Adrenal gland (tissue), 12 donors: Measurements from ENCODE around the gene CHCHD4. TPM values are rescaled to one million over a fixed set of nuclear protein-coding genes. Genes with fewer than 3 reads are reported as not detected.

Source experiments
- DNase-seq, 7 donors: peaks; one replicate each; pipeline ENCODE4 v3.0.0-alpha.2; 2019 to 2020
- H3K27ac ChIP-seq, 5 donors: fragments of 200-600 bp; sonication (generic) in 4 of 5; 1 replicate in 3 of 5; 2 replicates in 2 of 5; pipeline versions ENCODE4 v1.5.1 to v1.8.0; 2016 to 2020; ENCODE audit warnings: mild to moderate bottlenecking in 1 of 5
- H3K27me3 ChIP-seq: fragments of 200-600 bp; 2 replicates; pipeline ENCODE4 v1.8.0; 2021
- H3K36me3 ChIP-seq, 2 donors: fragments of 200-600 bp; replicated peaks in 1 of 2; 1 replicate in 1 of 2; 2 replicates in 1 of 2; pipeline versions ENCODE4 v1.5.1 to v1.8.0; 2018 to 2022
- H3K4me1 ChIP-seq, 2 donors: fragments of 200-600 bp; replicated peaks in 1 of 2; 1 replicate in 1 of 2; 2 replicates in 1 of 2; pipeline versions ENCODE4 v1.5.1 to v1.8.0; 2018 to 2021
- H3K4me3 ChIP-seq, 4 donors: fragments of 200-600 bp; sonication (generic) in 3 of 4; one replicate each; pipeline ENCODE4 v1.5.1; 2016 to 2018
- H3K9me3 ChIP-seq, 3 donors: fragments of 200-600 bp; sonication (generic) in 1 of 3; replicated peaks in 1 of 3; 1 replicate in 2 of 3; 2 replicates in 1 of 3; pipeline versions ENCODE4 v1.5.1 to v1.8.0; 2016 to 2021
- POLR2A ChIP-seq, 2 donors: fragments of 450-650 bp; IDR thresholded peaks; one replicate each; pipeline ENCODE4 v1.6.1; 2017; ENCODE audit warnings: antibody characterized with exemption in 2 of 2, mild to moderate bottlenecking in 2 of 2, moderate library complexity in 1 of 2
- WGBS, 4 donors: extraction: QIAGEN DNeasy Blood & Tissue Kit in 2 of 4; methylation state at CpG; one replicate each; pipeline versions ENCODE4 v1.1.5 to v1.1.7; 2013 to 2017; 5-methylcytosine and 5-hydroxymethylcytosine counted together
- intact Hi-C, 2 donors: fragments of 100-400 bp; cut with DNase I; formaldehyde crosslinking; loops; one replicate each; pipeline versions ENCODE4 v1.14.1 to v1.15.0; 2022 to 2023
- polyA plus RNA-seq, 3 donors: library from polyadenylated mRNA; stranded (reverse); fragments of 200-250 nt in 2 of 3; fragments of 350-450 nt in 1 of 3; fragmentation: Illumina TruSeq in 1 of 3; extraction: RNeasy Lipid Tissue Mini Kit (QIAGEN cat#74804) in 1 of 3; gene quantifications; one replicate each; pipeline ENCODE4 v1.2.3, GENCODE V29; 2013 to 2014
- total RNA-seq, 9 donors: library from RNA; depleted of rRNA in 4 of 9; stranded (reverse); fragments of >200 nt in 4 of 9; fragments of 120-200 nt in 1 of 9; fragmentation: NEBNext Ultra II Directional in 1 of 9; extraction: Animal tissue kit (Norgen Biotek cat#: 25700) in 1 of 9; gene quantifications; one replicate each; pipeline versions ENCODE4 v1.1.0 to v1.2.4, GENCODE V29; 2013 to 2023
- TF ChIP-seq, protein P1 (sequence below), 6 experiments: fragments of 450-650 bp in 4 of 6; fragments of 200-600 bp in 2 of 6; sonication (generic) in 1 of 6; IDR thresholded peaks; 1 replicate in 5 of 6; 2 replicates in 1 of 6; pipeline versions ENCODE4 v1.5.1 to v1.8.0; 2016 to 2021; ENCODE audit warnings: antibody characterized with exemption in 6 of 6, mild to moderate bottlenecking in 2 of 6, moderate library complexity in 1 of 6
- donor health status: healthy with polysubstance abuse.
- donor health status: Bipolar disorder and iron deficiency.
- donor health status: DM: yes; HTN: yes; CAD: no.
- donor health status: DM: no; HTN: no; CAD: no.
- donor health status: DM: no; HTN: no; CAD: no.
- donor health status: DM: yes; HTN: yes; CAD: no.

Gene CHCHD4
- total and polyA plus RNA-seq, 12 donors: 10.1 to 39.0 (median 17.6) TPM

- DNase-seq: peak in 5 of 7 donors; percentile 51 to 68 (median 53)
- peaks cover 0 to 11% of the 10 kb centered on the region in 2 donors for H3K4me1 ChIP-seq
- H3K9me3 ChIP-seq: no peaks in the 10 kb centered on the region
- peak overlapping the region in 2 of 5 donors; percentile 18 to 44 for H3K27ac ChIP-seq
- H3K4me3 ChIP-seq: no peak overlapping the region
- TF ChIP-seq, protein P1, sequence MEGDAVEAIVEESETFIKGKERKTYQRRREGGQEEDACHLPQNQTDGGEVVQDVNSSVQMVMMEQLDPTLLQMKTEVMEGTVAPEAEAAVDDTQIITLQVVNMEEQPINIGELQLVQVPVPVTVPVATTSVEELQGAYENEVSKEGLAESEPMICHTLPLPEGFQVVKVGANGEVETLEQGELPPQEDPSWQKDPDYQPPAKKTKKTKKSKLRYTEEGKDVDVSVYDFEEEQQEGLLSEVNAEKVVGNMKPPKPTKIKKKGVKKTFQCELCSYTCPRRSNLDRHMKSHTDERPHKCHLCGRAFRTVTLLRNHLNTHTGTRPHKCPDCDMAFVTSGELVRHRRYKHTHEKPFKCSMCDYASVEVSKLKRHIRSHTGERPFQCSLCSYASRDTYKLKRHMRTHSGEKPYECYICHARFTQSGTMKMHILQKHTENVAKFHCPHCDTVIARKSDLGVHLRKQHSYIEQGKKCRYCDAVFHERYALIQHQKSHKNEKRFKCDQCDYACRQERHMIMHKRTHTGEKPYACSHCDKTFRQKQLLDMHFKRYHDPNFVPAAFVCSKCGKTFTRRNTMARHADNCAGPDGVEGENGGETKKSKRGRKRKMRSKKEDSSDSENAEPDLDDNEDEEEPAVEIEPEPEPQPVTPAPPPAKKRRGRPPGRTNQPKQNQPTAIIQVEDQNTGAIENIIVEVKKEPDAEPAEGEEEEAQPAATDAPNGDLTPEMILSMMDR (IDR thresholded peaks at IDR 0.05): no peak
- 60 to 82% (median 74%) methylated on average over 5 to 6 of the region's 6 CpGs for WGBS, 4 donors
- H3K36me3 ChIP-seq: peaks cover 0 to 94% of the 10 kb centered on the region in 2 donors
- intact Hi-C loops: no loop called here
- no peaks in the 10 kb centered on the region for H3K27me3 ChIP-seq
These were observed 9.6 kb upstream of the CHCHD4 start for GRCh38 chr3:14134291-14134690.

GRCh38 chr3:14133876-14134275 is 9.2 kb upstream of the CHCHD4 start:
- H3K4me3 ChIP-seq: no peak overlapping the region
- 93 to 100% (median 97%) methylated on average over 1 to 5 of the region's 5 CpGs for WGBS, 4 donors
- DNase-seq: peak in 1 of 7 donors; percentile 33
- no peak for TF ChIP-seq POLR2A (IDR thresholded peaks at IDR 0.05)
- TF ChIP-seq, protein P1 (IDR thresholded peaks at IDR 0.05): no peak
- peak overlapping the region in 2 of 5 donors; percentile 18 to 44 for H3K27ac ChIP-seq
- H3K36me3 ChIP-seq: peaks cover 0 to 90% of the 10 kb centered on the region in 2 donors
- peaks cover 0 to 11% of the 10 kb centered on the region in 2 donors for H3K4me1 ChIP-seq
- no peaks in the 10 kb centered on the region for H3K27me3 ChIP-seq
- no peaks in the 10 kb centered on the region for H3K9me3 ChIP-seq
- intact Hi-C loops: no loop called here

GRCh38 chr3:14133188-14133800 is 8.6 kb upstream of the CHCHD4 start:
- H3K4me3 ChIP-seq: no peak overlapping the region
- H3K9me3 ChIP-seq: no peaks in the 10 kb centered on the region
- H3K27me3 ChIP-seq: no peaks in the 10 kb centered on the region
- intact Hi-C loops: no loop called here
- no peak for DNase-seq
- H3K36me3 ChIP-seq: peaks cover 0 to 84% of the 10 kb centered on the region in 2 donors
- peak overlapping the region in 2 of 5 donors; percentile 18 to 44 for H3K27ac ChIP-seq
- peaks cover 0 to 11% of the 10 kb centered on the region in 2 donors for H3K4me1 ChIP-seq
- WGBS, 4 donors: 91 to 96% (median 93%) methylated on average over 5 to 10 of the region's 10 CpGs
- TF ChIP-seq POLR2A (IDR thresholded peaks at IDR 0.05): no peak

GRCh38 chr3:14132689-14133088 is 8.0 kb upstream of the CHCHD4 start:
- Histone ChIP-seq H3K27me3 (no peaks in the 10 kb centered on the region), H3K4me1 (peaks cover 0 to 11% of the 10 kb centered on the region in 2 donors), H3K27ac (no peak overlapping the region), H3K36me3 (peaks cover 0 to 78% of the 10 kb centered on the region in 2 donors), H3K9me3 (no peaks in the 10 kb centered on the region), H3K4me3 (no peak overlapping the region)
- intact Hi-C loops: no loop called here
- no peak for TF ChIP-seq POLR2A (IDR thresholded peaks at IDR 0.05)
- TF ChIP-seq, protein P1 (IDR thresholded peaks at IDR 0.05): no peak
- no peak for DNase-seq
- WGBS, 4 donors: 87 to 97% (median 94%) methylated on average over 3 to 6 of the region's 6 CpGs

- intact Hi-C loops: no loop called here
These were observed 7.5 kb upstream of the CHCHD4 start for GRCh38 chr3:14132120-14132519.

More at GRCh38 chr3:14132120-14132519, 7.5 kb upstream of the CHCHD4 start:
- Histone ChIP-seq H3K36me3 (peaks cover 0 to 73% of the 10 kb centered on the region in 2 donors), H3K9me3 (no peaks in the 10 kb centered on the region), H3K27ac (no peak overlapping the region), H3K4me1 (peaks cover under 1 to 11% of the 10 kb centered on the region in 2 donors), H3K4me3 (no peak overlapping the region), H3K27me3 (no peaks in the 10 kb centered on the region)
- 88 to 96% (median 94%) methylated on average over 8 of the region's 8 CpGs for WGBS, 4 donors
- TF ChIP-seq, protein P1 (IDR thresholded peaks at IDR 0.05): no peak
- no peak for TF ChIP-seq POLR2A (IDR thresholded peaks at IDR 0.05)
- no peak for DNase-seq
